ENCODE results near the gene EHBP1.

GRCh38 chr2:62801814-62802523, 96.5 kb downstream of the EHBP1 start:
- peak; percentile 40 to 49 for TF ChIP-seq CTCF (conservative IDR thresholded peaks at IDR 0.05 in 1 of 2, IDR thresholded peaks at IDR 0.05 in 1 of 2; ENCODE audit: extremely low read depth in 1 of 2, insufficient read depth in 1 of 2, low read depth in 1 of 2, low read length in 2 of 2)
- no peak for TF ChIP-seq EZH2 (IDR thresholded peaks at IDR 0.05; ENCODE audit: borderline replicate concordance, low read length)
